KOPT-K1 (cell line): ENCODE results near the gene MPDU1.
A peak's percentile ranks its signal among the peaks of the same experiment; 100 is the strongest.

ENCODE experiments used
- H3K27ac ChIP-seq: fragments of 200-600 bp; sonication (generic); 2 replicates; pipeline ENCODE4 v1.5.1; 2016; ENCODE audit warnings: antibody characterized with exemption, mild to moderate bottlenecking, low read depth, low read length; ENCODE audit not compliant: poor library complexity, severe bottlenecking
- H3K36me3 ChIP-seq: fragments of 200-600 bp; sonication (generic); 2 replicates; pipeline ENCODE4 v1.5.1; 2017; ENCODE audit warnings: antibody characterized with exemption, mild to moderate bottlenecking, low read length, moderate library complexity; ENCODE audit not compliant: insufficient read depth
- H3K9me3 ChIP-seq: fragments of 200-600 bp; sonication (generic); 2 replicates; pipeline ENCODE4 v1.5.1; 2017; ENCODE audit warnings: antibody characterized with exemption, low read length, mild to moderate bottlenecking; ENCODE audit not compliant: insufficient read depth, poor library complexity, severe bottlenecking

The MPDU1 gene

DNA sequence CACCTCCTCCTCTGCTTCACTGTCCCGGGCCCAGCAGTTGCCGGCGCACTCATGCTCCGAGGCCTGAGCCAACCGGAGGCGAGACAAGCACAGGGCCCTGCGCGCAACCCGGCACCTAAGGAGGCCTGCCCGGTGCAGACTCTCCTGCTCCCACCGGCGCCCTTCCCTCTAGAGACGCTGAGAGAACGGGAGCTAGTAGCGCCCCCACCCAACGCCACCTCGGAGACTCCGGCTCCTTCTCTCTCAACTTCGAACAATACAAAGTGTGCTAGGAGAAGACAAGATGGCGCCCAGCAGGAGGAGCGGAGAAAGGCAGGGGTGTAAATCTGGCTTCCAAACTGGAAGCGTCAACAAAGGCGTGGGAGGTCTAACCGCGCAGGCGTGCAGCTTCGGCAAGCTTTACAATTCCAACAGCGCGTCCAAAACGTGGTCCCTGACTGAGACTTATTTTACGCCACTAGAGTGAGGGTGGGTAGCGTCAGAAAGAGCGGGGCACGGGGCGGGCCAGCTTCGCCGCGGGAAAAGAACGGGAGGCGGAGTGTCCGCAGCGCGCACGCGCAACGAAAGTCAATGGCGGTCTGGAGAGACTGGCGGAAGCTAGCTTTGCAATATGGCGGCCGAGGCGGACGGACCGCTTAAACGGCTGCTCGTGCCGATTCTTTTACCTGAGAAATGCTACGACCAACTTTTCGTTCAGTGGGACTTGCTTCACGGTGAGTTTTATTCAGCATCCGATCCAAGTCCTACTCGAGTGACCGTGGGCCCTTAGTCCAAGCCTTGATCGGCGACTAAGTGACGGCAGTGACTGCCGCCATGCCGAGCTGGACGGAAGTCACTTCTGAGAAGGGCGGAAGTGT lies at the start of gene MPDU1:
Gene MPDU1 (plus strand): TSS at position 600 of the 857 bp plus-strand sequence. CDS start 11 bp downstream, at position 611.
- Histone ChIP-seq H3K9me3 (no peaks in the 10 kb centered on the region), H3K36me3 (peaks cover 64% of the 10 kb centered on the region), H3K27ac (peak within 1 kb of the TSS; percentile 94)

DNA sequence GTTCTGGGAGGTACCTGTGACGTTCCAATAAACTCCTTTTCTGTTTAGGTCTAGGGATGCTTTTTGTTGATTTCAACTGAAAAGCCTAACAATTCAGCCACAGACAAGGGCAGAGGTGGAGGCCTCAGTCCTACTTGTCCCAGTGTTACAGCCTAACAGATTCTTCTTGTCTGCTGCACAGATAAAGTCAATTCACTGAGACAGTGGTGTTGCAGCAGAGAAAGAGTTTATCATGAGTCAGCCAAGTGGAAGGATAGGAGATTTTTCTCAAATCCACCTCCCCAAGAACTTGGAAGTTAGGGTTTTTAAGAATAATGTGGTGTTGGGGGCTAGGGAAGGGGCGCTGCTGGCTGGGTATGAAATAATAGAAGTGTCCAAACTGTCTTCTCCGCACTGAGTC lies 45.6 kb upstream of the MPDU1 start:
- Histone ChIP-seq H3K27ac (no peak overlapping the region), H3K9me3 (peaks cover 18% of the 10 kb centered on the region), H3K36me3 (no peaks in the 10 kb centered on the region)

DNA sequence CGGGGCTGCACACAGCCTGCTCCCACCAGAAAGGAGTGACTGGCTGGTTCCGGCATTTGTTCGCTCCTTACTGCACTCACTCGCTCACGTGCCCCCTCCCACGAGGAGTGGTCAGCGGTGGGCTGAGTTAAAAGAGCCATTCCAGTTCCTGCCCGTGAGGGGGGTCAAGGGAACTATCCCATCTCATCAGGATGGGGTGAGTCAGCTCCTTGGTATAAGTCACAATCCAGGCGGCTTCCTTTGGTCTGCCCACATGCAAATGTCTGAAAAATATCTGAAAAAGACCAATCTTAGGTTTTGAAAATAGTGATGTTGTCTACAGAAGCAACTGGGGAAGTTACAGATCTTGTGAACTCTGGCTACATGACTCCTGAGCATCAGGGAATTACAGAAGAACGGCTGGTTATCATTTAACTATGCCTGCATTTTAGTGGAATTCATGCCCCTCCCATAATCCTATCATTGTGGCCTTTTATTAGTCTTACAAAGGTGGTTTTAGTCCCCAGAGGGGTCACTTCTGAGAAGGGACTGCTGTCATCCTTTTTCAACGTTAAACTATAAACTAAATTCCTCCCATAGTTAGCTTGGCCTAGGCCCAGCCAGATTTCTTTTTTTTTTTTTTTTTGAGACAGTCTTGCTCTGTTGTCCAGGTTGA lies 44.6 kb upstream of the MPDU1 start:
- Histone ChIP-seq H3K27ac (no peak overlapping the region), H3K9me3 (peaks cover 18% of the 10 kb centered on the region), H3K36me3 (no peaks in the 10 kb centered on the region)

- Histone ChIP-seq H3K27ac (no peak overlapping the region), H3K36me3 (no peaks in the 10 kb centered on the region), H3K9me3 (peaks cover 18% of the 10 kb centered on the region)
Measured at GRCh38 chr17:7541074-7541621, 42.5 kb upstream of the MPDU1 start.

DNA sequence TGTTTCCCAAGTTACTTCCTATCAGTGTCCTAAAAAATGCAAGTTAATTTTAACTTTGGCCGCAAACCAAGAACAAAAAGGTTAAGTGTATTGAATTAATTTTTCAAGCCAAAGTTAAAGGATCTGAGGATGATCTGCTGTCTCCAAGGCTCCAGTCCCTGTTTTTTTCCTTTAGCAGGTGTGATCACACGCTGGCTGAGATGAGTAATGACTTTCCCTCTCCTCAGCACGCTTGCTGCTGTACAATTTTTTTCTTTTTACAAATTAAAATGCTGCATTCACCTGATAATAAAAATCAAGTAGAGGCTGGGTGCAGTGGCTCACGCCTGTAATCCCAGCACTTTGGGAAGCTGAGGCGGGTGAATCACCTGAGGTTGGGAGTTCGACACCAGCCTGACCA lies 38.7 kb upstream of the MPDU1 start:
- no peaks in the 10 kb centered on the region for H3K9me3 ChIP-seq
- no peaks in the 10 kb centered on the region for H3K36me3 ChIP-seq
- no peak overlapping the region for H3K27ac ChIP-seq

DNA sequence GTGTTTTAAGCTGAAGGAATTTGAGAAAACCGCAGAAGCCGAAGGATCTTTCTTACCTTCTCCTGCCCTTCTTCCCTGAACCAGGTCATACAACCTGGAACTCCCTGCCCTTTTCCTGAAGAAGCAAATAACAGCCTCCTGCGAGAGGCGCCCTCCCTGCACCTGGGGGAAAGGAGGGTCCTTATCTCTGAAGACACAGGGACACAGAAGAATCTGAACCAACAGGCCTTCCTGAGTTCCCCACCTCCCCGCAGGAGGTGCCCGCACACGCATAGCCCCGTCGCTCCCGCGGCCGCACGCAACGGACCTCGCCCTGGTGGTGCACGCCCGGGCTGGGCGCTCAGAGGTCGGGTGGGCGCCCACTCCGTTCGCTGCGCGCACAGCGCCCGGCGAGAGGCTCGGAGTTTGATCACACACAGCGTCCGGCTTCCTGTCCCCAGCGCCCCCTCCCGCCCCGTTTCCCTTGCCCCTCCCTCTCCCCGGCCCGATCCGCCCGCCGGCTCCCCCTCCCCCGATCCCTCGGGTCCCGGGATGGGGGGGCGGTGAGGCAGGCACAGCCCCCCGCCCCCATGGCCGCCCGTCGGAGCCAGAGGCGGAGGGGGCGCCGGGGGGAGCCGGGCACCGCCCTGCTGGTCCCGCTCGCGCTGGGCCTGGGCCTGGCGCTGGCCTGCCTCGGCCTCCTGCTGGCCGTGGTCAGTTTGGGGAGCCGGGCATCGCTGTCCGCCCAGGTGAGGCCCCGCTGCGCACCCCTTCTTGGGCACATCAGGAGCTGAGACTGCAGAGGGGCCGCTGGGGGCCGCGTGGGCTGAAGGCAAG lies 34.9 kb upstream of the MPDU1 start, which contains the start of gene TNFSF12:
Gene TNFSF12 (plus strand): TSS at position 474 of the 816 bp plus-strand sequence. CDS start 96 bp downstream, at position 570.
- no peaks in the 10 kb centered on the region for H3K9me3 ChIP-seq

DNA sequence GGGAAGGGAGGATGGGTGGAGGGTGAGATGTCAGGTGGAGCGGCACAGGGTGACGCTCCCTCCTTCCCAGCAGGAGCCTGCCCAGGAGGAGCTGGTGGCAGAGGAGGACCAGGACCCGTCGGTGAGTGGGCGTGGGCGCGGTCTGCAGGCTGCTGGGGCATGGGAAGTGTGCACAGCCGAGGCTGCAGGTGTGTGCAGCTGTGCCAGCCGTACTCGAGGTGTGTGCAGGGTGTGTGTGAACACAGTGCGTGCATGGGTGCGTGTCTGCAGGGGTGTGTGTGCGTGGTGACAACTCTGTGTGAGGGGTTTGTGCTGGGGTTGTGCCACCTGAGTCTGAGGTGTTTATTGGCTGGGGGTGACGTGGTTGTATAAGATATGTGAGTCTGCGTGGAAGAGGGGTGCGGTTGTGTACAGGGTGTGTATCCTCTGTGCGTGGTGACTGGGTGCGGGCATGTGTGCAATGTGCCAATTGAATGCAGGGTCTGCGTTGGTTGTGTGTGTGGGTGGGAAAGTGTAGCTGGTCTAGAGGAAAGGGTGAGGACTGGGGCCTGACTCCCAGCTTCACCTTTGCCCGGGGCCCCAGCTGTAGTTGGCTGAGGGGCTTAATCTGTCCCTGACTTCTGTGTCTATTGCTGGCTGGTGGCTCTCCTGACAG lies 34.1 kb upstream of the MPDU1 start:
- no peaks in the 10 kb centered on the region for H3K9me3 ChIP-seq
- no peak overlapping the region for H3K27ac ChIP-seq
- H3K36me3 ChIP-seq, result no peaks in the 10 kb centered on the region

More for the DNA sequence above, 34.9 kb upstream of the MPDU1 start, which contains the start of gene TNFSF12:
- H3K27ac ChIP-seq, result peak within 1 kb of the TSS; percentile 7
- no peaks in the 10 kb centered on the region for H3K36me3 ChIP-seq

GRCh38 chr17:7550344-7550743 lies 33.3 kb upstream of the MPDU1 start:
- H3K9me3 ChIP-seq, result no peaks in the 10 kb centered on the region
- no peaks in the 10 kb centered on the region for H3K36me3 ChIP-seq
- H3K27ac ChIP-seq, result peak overlapping the region; percentile 67

- Histone ChIP-seq H3K36me3 (no peaks in the 10 kb centered on the region), H3K27ac (peak overlapping the region; percentile 67)
Measured at GRCh38 chr17:7551396-7551795, 32.3 kb upstream of the MPDU1 start.

GRCh38 chr17:7552621-7553051 lies 31.0 kb upstream of the MPDU1 start:
- H3K36me3 ChIP-seq, result no peaks in the 10 kb centered on the region
- no peaks in the 10 kb centered on the region for H3K9me3 ChIP-seq
- peak overlapping the region; percentile 67 for H3K27ac ChIP-seq

More at GRCh38 chr17:7551396-7551795, 32.3 kb upstream of the MPDU1 start:
- no peaks in the 10 kb centered on the region for H3K9me3 ChIP-seq

DNA sequence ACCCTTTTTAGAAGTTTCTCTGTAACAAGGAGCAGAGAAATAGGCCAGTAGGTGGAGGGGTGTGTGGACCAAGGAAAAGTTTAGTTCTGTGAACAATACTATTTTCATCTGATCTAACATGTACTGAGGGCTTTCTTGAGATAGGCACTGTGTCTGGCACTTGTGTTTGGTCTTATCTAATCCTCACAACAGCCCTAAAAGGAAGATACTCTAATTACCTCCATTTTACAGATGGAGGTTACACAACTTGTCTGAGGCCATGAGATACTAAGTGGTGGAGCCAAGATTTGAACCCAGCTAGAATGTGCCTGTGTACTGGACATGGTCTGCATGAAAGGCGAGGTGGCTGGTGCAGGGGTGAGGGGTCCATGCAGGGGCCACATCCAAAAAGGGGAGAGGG lies 30.3 kb upstream of the MPDU1 start:
- H3K36me3 ChIP-seq, result no peaks in the 10 kb centered on the region
- peak overlapping the region; percentile 67 for H3K27ac ChIP-seq
- H3K9me3 ChIP-seq, result no peaks in the 10 kb centered on the region

DNA sequence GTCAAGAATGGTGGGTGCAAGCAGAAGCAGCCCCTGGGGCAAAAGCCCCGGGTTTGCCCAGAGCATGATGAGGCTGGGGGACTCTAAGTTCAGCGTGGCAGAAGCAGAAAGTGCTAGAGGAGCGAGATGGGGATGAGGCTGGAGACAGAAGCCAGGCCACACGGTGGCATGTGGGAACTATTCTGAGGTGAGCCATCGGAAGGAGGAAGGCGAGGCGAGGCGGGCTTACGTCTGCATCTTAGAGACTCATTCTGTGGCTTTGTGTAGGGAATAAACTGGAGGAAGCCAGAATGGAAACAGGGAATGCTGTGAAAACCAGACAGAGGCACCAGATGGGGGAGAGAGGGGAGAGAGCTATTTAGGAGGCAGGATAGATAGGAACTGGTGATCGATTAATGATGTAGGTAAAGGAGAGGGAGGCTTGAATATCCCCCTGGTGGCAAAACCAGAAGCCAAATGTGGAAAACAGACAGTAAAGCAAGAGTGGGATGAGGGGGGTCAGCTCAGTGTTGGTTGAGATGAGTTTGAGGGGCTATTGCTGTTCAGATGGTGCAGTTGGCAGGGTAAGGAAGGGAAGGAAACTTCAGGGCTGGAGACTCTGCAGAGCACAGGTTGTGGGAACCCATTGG lies 28.2 kb upstream of the MPDU1 start:
- Histone ChIP-seq H3K27ac (no peak overlapping the region), H3K36me3 (no peaks in the 10 kb centered on the region), H3K9me3 (no peaks in the 10 kb centered on the region)

GRCh38 chr17:7556627-7557026 lies 27.0 kb upstream of the MPDU1 start:
- no peaks in the 10 kb centered on the region for H3K36me3 ChIP-seq
- H3K9me3 ChIP-seq, result no peaks in the 10 kb centered on the region
- H3K27ac ChIP-seq, result no peak overlapping the region
